DOHH2 (cell line): ENCODE data around the gene SHMT2.
"Not testable (repeated sequence)": the region's sequence is repeated elsewhere in the genome, so short reads cannot be mapped to it uniquely, and the experiment has no call there.

ENCODE experiments used
- H3F3A ChIP-seq: fragments of 200-600 bp; sonication (generic), shearing (Covaris generic); 2 replicates; pipeline ENCODE4 v1.6.0; 2016; ENCODE audit warnings: antibody characterized with exemption, mild to moderate bottlenecking; ENCODE audit not compliant: control insufficient read depth, insufficient read depth
- H3K27ac ChIP-seq: fragments of 200-600 bp; sonication (generic); 2 replicates; pipeline ENCODE4 v1.5.1; 2014; ENCODE audit warnings: low read depth, mild to moderate bottlenecking, low read length, moderate library complexity
- H3K27me3 ChIP-seq: fragments of 200-600 bp; sonication (generic); 2 replicates; pipeline ENCODE4 v1.6.1; 2014; ENCODE audit warnings: mild to moderate bottlenecking, low read length, mixed read lengths; ENCODE audit not compliant: control insufficient read depth
- H3K36me3 ChIP-seq: fragments of 200-600 bp; sonication (generic); 2 replicates; pipeline ENCODE4 v1.6.1; 2014; ENCODE audit warnings: mild to moderate bottlenecking, low read length, moderate library complexity, mixed read lengths; ENCODE audit not compliant: control insufficient read depth
- H3K4me1 ChIP-seq: fragments of 200-600 bp; sonication (generic); 2 replicates; pipeline ENCODE4 v1.6.1; 2014; ENCODE audit warnings: mild to moderate bottlenecking, low read length, mixed read lengths; ENCODE audit not compliant: control insufficient read depth
- H3K4me2 ChIP-seq: fragments of 200-600 bp; sonication (generic); 2 replicates; pipeline ENCODE4 v1.6.0; 2014; ENCODE audit warnings: mild to moderate bottlenecking, low read length, moderate library complexity
- H3K4me3 ChIP-seq: fragments of 200-600 bp; sonication (generic); 2 replicates; pipeline ENCODE4 v1.5.1; 2014; ENCODE audit warnings: mild to moderate bottlenecking, low read length, mixed read lengths
- H3K79me2 ChIP-seq: fragments of 200-600 bp; sonication (generic); 2 replicates; pipeline ENCODE4 v1.6.1; 2014; ENCODE audit warnings: mild to moderate bottlenecking, low read length, mixed read lengths; ENCODE audit not compliant: control insufficient read depth
- H3K9me2 ChIP-seq: fragments of 200-600 bp; sonication (generic); replicated peaks from 2 replicates; pipeline ENCODE4 v1.6.1; 2014; ENCODE audit warnings: mild to moderate bottlenecking, low read length, mixed read lengths; ENCODE audit not compliant: control insufficient read depth
- H3K9me3 ChIP-seq: fragments of 200-600 bp; sonication (generic); 2 replicates; pipeline ENCODE4 v1.6.1; 2014; ENCODE audit warnings: antibody characterized with exemption, low read length, mixed read lengths; ENCODE audit not compliant: control insufficient read depth, insufficient read depth
- H4K20me1 ChIP-seq: fragments of 200-600 bp; sonication (generic); 2 replicates; pipeline ENCODE4 v1.6.0; 2014; ENCODE audit warnings: low read depth, mild to moderate bottlenecking, antibody characterized with exemption, low read length, moderate library complexity; ENCODE audit not compliant: control insufficient read depth, insufficient read depth
- CTCF ChIP-seq: fragments of 200-600 bp; sonication (generic); IDR thresholded peaks from one replicate; pipeline ENCODE4 v1.5.1; 2014; ENCODE audit warnings: antibody characterized with exemption, mild to moderate bottlenecking, low read depth, low read length; ENCODE audit not compliant: poor library complexity, severe bottlenecking
- EZH2phosphoT487 ChIP-seq: fragments of 200-600 bp; sonication (generic); IDR thresholded peaks from 2 replicates; pipeline ENCODE4 v1.6.1; 2017; ENCODE audit warnings: borderline replicate concordance, mild to moderate bottlenecking, antibody characterized with exemption, low read length, moderate library complexity, mixed read lengths

The SHMT2 gene

DNA sequence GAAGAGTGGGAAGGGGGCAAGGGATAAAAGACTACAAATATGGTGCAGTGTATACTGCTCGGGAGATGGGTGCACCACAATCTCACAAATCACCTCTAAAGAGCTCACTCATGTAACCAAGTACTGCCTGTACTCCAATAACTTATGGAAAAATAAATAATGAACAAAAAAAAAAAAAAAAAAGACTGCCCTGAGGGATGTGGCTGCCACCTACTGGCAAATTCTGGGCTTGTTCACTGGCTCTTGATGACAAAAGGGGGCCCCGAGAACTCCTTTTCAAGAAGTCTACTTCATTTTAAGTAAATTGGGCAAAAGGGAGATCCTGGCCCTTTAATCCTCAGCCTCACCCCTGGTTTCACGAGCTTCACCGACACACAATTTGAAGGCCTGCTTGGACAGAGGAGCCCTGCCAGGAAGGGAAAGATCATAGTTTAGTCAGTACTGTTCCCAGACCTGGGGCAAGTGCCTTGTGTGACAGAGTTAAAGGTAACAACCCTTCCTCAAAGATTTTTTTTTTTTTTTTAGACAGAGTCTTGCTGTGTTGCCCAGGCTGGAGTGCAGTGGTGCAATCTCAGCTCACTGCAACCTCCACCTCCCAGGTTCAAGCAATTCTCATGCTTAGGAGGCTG lies 47.5 kb downstream of the SHMT2 start:
- Histone ChIP-seq H3K4me1 (peaks cover 23% of the 10 kb centered on the region), H3K27ac (no peak overlapping the region), H3K9me2 (no peaks in the 10 kb centered on the region), H3K9me3 (no peaks in the 10 kb centered on the region), H3K4me2 (no peak overlapping the region), H3K79me2 (no peaks in the 10 kb centered on the region), H3K4me3 (no peak overlapping the region), H3K36me3 (peaks cover 43% of the 10 kb centered on the region), H3K27me3 (no peaks in the 10 kb centered on the region), H4K20me1 (no peaks in the 10 kb centered on the region), H3F3A (peaks cover 3% of the 10 kb centered on the region; the same call in 1 of the 2 replicates)
- peak; percentile 68 for TF ChIP-seq CTCF
- TF ChIP-seq EZH2phosphoT487, result no peak

DNA sequence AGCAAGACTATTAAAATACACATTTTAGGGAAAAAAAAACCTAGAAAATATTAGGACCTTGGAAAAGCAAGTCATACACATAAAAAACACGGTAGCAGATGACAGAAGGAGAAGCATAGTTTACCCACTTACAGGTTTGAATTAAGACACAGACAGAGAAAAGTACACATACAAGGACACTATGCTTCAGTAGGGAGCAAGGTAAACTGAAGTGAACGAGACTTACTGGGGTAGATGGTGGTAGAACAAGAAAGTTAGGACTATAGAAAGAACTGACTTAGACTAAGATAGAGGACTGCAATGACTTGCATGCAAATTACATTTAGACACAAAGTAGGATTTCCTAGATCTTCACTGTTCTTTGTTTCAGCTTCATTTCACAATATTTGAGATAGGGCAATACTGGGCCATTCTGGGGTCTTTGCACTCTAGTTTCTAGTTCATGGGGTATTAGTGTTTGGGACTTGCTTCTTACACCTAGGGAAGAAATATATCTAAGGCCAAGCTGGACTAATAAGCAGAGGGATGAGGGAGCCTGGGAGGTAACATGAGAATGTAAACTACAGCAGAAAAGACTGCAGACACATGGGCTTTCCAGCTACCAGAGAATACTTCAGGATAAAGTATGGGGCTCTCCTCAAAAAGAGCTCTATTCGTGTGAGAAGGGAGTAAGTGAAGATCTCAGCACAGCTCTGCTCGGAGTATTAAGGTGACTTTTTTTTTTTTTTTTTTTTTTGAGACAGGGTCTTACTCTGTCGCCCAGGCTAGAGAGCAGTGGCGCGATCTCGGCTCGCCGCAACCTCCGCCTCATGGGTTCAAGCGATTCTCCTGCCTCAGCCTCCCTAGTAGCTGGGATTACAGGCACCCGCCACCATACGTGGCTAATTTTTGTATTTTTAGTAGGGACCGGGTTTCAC lies 49.2 kb downstream of the SHMT2 start:
- TF ChIP-seq EZH2phosphoT487 (no peak), CTCF (no peak)
- Histone ChIP-seq H3K9me3 (no peaks in the 10 kb centered on the region), H3F3A (peaks cover 3% of the 10 kb centered on the region; the same call in 1 of the 2 replicates), H3K4me2 (no peak overlapping the region), H4K20me1 (no peaks in the 10 kb centered on the region), H3K27me3 (no peaks in the 10 kb centered on the region), H3K36me3 (peaks cover 31% of the 10 kb centered on the region), H3K4me1 (peaks cover 23% of the 10 kb centered on the region), H3K9me2 (no peaks in the 10 kb centered on the region), H3K27ac (no peak overlapping the region), H3K79me2 (no peaks in the 10 kb centered on the region), H3K4me3 (no peak overlapping the region)

- peak overlapping the region; percentile 57 for H3K4me2 ChIP-seq
- peaks cover 3% of the 10 kb centered on the region; the same call in 1 of the 2 replicates for H3F3A ChIP-seq
- H3K79me2 ChIP-seq, result no peaks in the 10 kb centered on the region
- no peaks in the 10 kb centered on the region for H3K27me3 ChIP-seq
- H4K20me1 ChIP-seq, result no peaks in the 10 kb centered on the region
- peaks cover 23% of the 10 kb centered on the region for H3K4me1 ChIP-seq
- peak overlapping the region; percentile 36 for H3K4me3 ChIP-seq
- peaks cover 31% of the 10 kb centered on the region for H3K36me3 ChIP-seq
- TF ChIP-seq EZH2phosphoT487 (no peak), CTCF (no peak)
- H3K27ac ChIP-seq, result peak overlapping the region; percentile 53
- H3K9me2 ChIP-seq, result no peaks in the 10 kb centered on the region
- no peaks in the 10 kb centered on the region for H3K9me3 ChIP-seq
These were observed 50.9 kb downstream of the SHMT2 start for GRCh38 chr12:57280211-57281062.

- not testable (repeated sequence) for H3F3A ChIP-seq, H3K9me2 ChIP-seq, H3K4me2 ChIP-seq, H3K79me2 ChIP-seq, H3K9me3 ChIP-seq, H3K4me3 ChIP-seq, H4K20me1 ChIP-seq, H3K27me3 ChIP-seq, H3K27ac ChIP-seq
- H3K36me3 ChIP-seq, result peaks cover 41% of the 10 kb centered on the region
- H3K4me1 ChIP-seq, result peaks cover 26% of the 10 kb centered on the region
These were observed 52.6 kb downstream of the SHMT2 start for GRCh38 chr12:57282073-57282472.
